WTC11 (cell line): Measurements from ENCODE around the gene MIPOL1. TPM values are rescaled to one million over a fixed set of nuclear protein-coding genes. Genes with fewer than 3 reads are reported as not detected.
"Not testable (repeated sequence)": the region's sequence is repeated elsewhere in the genome, so short reads cannot be mapped to it uniquely, and the experiment has no call there.

Source experiments
- ATAC-seq: fragments of 200-7000 bp; cut with Tn5 transposase; 2 replicates; pipeline ENCODE4 v1.10.0; 2021; ENCODE audit warnings: mild to moderate bottlenecking, moderate library complexity
- CTCF ChIA-PET: fragments of 300-600 bp; sonication (Branson Sonifier 250); formaldehyde crosslinking; loops from one replicate; lab custom pipeline; 2021; ENCODE audit warnings: antibody characterized with exemption; lab: Charles Lee
- POLR2A ChIA-PET: fragments of 350-600 bp; sonication (Branson Sonifier 250); formaldehyde crosslinking; loops from one replicate; lab custom pipeline; 2021; ENCODE audit warnings: antibody characterized with exemption; lab: Charles Lee
- DNase-seq: peaks from one replicate; pipeline ENCODE4 v3.0.0; 2021; ENCODE audit warnings: low spot score
- H3K27ac Mint-ChIP-seq: 2 replicates; pipeline ENCODE4 v1.8.0; 2021; ENCODE audit warnings: mixed read lengths
- H3K27me3 Mint-ChIP-seq: 2 replicates; pipeline ENCODE4 v1.8.0; 2021; ENCODE audit warnings: low read depth, mild to moderate bottlenecking, moderate library complexity, mixed read lengths
- H3K36me3 Mint-ChIP-seq: 2 replicates; pipeline ENCODE4 v1.8.0; 2021; ENCODE audit warnings: mixed read lengths
- H3K4me1 Mint-ChIP-seq: 2 replicates; pipeline ENCODE4 v1.8.0; 2022; ENCODE audit warnings: mixed read lengths
- H3K4me3 Mint-ChIP-seq: 2 replicates; pipeline ENCODE4 v1.8.0; 2021; ENCODE audit warnings: mild to moderate bottlenecking, moderate library complexity, mixed read lengths
- H3K9me3 Mint-ChIP-seq: 2 replicates; pipeline ENCODE4 v1.8.0; 2021; ENCODE audit warnings: mixed read lengths
- FOXK1 ChIP-seq: sonication (generic); formaldehyde crosslinking; IDR thresholded peaks from 2 replicates; pipeline ENCODE4 v1.8.0; 2022; ENCODE audit warnings: mild to moderate bottlenecking, moderate library complexity, missing genetic modification reagents
- GTF2I ChIP-seq: fragments of 250-450 bp; sonication (Bioruptor Pico); conservative IDR thresholded peaks from 2 replicates; pipeline ENCODE4 v1.4.0; 2021; ENCODE audit warnings: mild to moderate bottlenecking
- HMGA2 ChIP-seq: fragments of 250-450 bp; sonication (Bioruptor Pico); IDR thresholded peaks from 2 replicates; pipeline ENCODE4 v1.4.0; 2021; ENCODE audit warnings: mild to moderate bottlenecking, moderate library complexity
- KAT7 ChIP-seq: sonication (generic); formaldehyde crosslinking; IDR thresholded peaks from 2 replicates; pipeline ENCODE4 v1.8.1; 2023; ENCODE audit warnings: missing genetic modification reagents, mild to moderate bottlenecking, borderline replicate concordance
- MXD4 ChIP-seq: fragments of 250-450 bp; sonication (Bioruptor Pico); IDR thresholded peaks from 2 replicates; pipeline ENCODE4 v1.8.0; 2021; ENCODE audit warnings: mild to moderate bottlenecking, moderate library complexity, borderline replicate concordance
- NFATC4 ChIP-seq: fragments of 250-450 bp; sonication (Bioruptor Pico); IDR thresholded peaks from 2 replicates; pipeline ENCODE4 v1.9.0; 2021; ENCODE audit warnings: mild to moderate bottlenecking
- NFE2L1 ChIP-seq: sonication (generic); formaldehyde crosslinking; IDR thresholded peaks from 2 replicates; pipeline ENCODE4 v1.8.1; 2023; ENCODE audit warnings: missing genetic modification reagents
- NR2C2 ChIP-seq: sonication (generic); formaldehyde crosslinking; IDR thresholded peaks from 2 replicates; pipeline ENCODE4 v1.8.0; 2022; ENCODE audit warnings: mild to moderate bottlenecking, missing genetic modification reagents
- OVOL2 ChIP-seq: fragments of 250-450 bp; sonication (Bioruptor Pico); IDR thresholded peaks from 2 replicates; pipeline ENCODE4 v1.9.0; 2021; ENCODE audit warnings: mild to moderate bottlenecking, borderline replicate concordance
- SOX15 ChIP-seq: fragments of 250-450 bp; sonication (Bioruptor Pico); IDR thresholded peaks from 2 replicates; pipeline ENCODE4 v1.9.0; 2021; ENCODE audit warnings: mild to moderate bottlenecking
- SP1 ChIP-seq: sonication (generic); formaldehyde crosslinking; conservative IDR thresholded peaks from 2 replicates; pipeline ENCODE4 v1.8.1; 2022; ENCODE audit warnings: missing genetic modification reagents
- TP53 ChIP-seq: sonication (generic); formaldehyde crosslinking; IDR thresholded peaks from 2 replicates; pipeline ENCODE4 v1.8.1; 2023; ENCODE audit warnings: mild to moderate bottlenecking, missing genetic modification reagents
- ZNF423 ChIP-seq: fragments of 250-450 bp; sonication (Bioruptor Pico); IDR thresholded peaks from 2 replicates; pipeline ENCODE4 v2.1.2; 2022; ENCODE audit warnings: mild to moderate bottlenecking, moderate library complexity
- ZNF671 ChIP-seq: fragments of 250-450 bp; sonication (Bioruptor Pico); IDR thresholded peaks from 2 replicates; pipeline ENCODE4 v1.8.0; 2021; ENCODE audit warnings: mild to moderate bottlenecking
- total RNA-seq: library from RNA; stranded (reverse); gene quantifications from 3 replicates; pipeline ENCODE4 v1.2.3, GENCODE V29; 2021
- TF ChIP-seq, protein P1 (sequence below): fragments of 250-450 bp; sonication (Bioruptor Pico); IDR thresholded peaks from 2 replicates; pipeline ENCODE4 v1.9.0; 2021; ENCODE audit warnings: mild to moderate bottlenecking
- TF ChIP-seq, protein P2 (sequence below): sonication (generic); formaldehyde crosslinking; IDR thresholded peaks from 2 replicates; pipeline ENCODE4 v1.8.1; 2022; ENCODE audit warnings: low read depth, mild to moderate bottlenecking, moderate library complexity, missing genetic modification reagents, borderline replicate concordance
- TF ChIP-seq, protein P3 (sequence below): fragments of 250-450 bp; sonication (Bioruptor Pico); IDR thresholded peaks from 2 replicates; pipeline ENCODE4 v1.9.0; 2021; ENCODE audit warnings: mild to moderate bottlenecking, borderline replicate concordance
- TF ChIP-seq, protein P4 (sequence below): sonication (generic); formaldehyde crosslinking; IDR thresholded peaks from 2 replicates; pipeline ENCODE4 v1.8.1; 2022; ENCODE audit warnings: low read depth, missing genetic modification reagents, borderline replicate concordance
- TF ChIP-seq, protein P5 (sequence below): fragments of 250-450 bp; sonication (Bioruptor Pico); IDR thresholded peaks from 2 replicates; pipeline ENCODE4 v2.1.2; 2022; ENCODE audit warnings: mild to moderate bottlenecking, moderate library complexity

The MIPOL1 gene
- total RNA-seq, 1 experiment from 2014 or later = 13.1 TPM

DNA sequence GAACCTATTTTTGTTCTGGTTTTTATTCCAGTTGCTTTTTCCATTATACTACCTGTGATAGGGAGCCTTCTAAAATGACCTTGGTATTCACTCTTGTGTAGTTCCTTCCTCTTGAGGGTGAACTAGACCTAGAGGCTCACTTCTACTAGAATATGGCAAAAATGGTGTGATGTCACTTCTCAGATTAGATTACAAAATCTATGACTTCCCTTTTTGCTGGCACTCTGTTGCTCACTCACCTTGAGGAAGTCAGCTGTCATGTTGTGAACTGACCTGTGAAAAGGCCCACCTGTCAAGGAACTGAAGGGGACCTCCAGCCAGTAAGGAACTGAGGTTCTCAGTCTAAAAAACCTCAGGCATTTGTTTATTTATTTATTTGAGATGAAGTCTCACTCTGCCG is 5.7 kb downstream of the MIPOL1 start:
- ATAC-seq (no peak), DNase-seq (no peak)
- TF ChIP-seq SOX15 (no peak), NR2C2 (CRISPR knock-in tag) (no peak), ZNF423 (no peak), GTF2I (CRISPR knock-in tag) (no peak), HMGA2 (CRISPR knock-in tag) (no peak), NFE2L1 (CRISPR knock-in tag) (no peak), MXD4 (CRISPR knock-in tag) (no peak), ZNF671 (CRISPR knock-in tag) (no peak), OVOL2 (CRISPR knock-in tag) (no peak)
- TF ChIP-seq, protein P1, sequence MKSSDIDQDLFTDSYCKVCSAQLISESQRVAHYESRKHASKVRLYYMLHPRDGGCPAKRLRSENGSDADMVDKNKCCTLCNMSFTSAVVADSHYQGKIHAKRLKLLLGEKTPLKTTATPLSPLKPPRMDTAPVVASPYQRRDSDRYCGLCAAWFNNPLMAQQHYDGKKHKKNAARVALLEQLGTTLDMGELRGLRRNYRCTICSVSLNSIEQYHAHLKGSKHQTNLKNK (CRISPR knock-in tag) = no peak
- TF ChIP-seq, protein P2, sequence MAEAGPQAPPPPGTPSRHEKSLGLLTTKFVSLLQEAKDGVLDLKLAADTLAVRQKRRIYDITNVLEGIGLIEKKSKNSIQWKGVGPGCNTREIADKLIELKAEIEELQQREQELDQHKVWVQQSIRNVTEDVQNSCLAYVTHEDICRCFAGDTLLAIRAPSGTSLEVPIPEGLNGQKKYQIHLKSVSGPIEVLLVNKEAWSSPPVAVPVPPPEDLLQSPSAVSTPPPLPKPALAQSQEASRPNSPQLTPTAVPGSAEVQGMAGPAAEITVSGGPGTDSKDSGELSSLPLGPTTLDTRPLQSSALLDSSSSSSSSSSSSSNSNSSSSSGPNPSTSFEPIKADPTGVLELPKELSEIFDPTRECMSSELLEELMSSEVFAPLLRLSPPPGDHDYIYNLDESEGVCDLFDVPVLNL = no peak
- TF ChIP-seq, protein P3, sequence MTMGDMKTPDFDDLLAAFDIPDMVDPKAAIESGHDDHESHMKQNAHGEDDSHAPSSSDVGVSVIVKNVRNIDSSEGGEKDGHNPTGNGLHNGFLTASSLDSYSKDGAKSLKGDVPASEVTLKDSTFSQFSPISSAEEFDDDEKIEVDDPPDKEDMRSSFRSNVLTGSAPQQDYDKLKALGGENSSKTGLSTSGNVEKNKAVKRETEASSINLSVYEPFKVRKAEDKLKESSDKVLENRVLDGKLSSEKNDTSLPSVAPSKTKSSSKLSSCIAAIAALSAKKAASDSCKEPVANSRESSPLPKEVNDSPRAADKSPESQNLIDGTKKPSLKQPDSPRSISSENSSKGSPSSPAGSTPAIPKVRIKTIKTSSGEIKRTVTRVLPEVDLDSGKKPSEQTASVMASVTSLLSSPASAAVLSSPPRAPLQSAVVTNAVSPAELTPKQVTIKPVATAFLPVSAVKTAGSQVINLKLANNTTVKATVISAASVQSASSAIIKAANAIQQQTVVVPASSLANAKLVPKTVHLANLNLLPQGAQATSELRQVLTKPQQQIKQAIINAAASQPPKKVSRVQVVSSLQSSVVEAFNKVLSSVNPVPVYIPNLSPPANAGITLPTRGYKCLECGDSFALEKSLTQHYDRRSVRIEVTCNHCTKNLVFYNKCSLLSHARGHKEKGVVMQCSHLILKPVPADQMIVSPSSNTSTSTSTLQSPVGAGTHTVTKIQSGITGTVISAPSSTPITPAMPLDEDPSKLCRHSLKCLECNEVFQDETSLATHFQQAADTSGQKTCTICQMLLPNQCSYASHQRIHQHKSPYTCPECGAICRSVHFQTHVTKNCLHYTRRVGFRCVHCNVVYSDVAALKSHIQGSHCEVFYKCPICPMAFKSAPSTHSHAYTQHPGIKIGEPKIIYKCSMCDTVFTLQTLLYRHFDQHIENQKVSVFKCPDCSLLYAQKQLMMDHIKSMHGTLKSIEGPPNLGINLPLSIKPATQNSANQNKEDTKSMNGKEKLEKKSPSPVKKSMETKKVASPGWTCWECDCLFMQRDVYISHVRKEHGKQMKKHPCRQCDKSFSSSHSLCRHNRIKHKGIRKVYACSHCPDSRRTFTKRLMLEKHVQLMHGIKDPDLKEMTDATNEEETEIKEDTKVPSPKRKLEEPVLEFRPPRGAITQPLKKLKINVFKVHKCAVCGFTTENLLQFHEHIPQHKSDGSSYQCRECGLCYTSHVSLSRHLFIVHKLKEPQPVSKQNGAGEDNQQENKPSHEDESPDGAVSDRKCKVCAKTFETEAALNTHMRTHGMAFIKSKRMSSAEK = no peak
- Mint-ChIP-seq H3K4me1 (peaks cover 15% of the 10 kb centered on the region), H3K9me3 (peaks cover 38% of the 10 kb centered on the region), H3K27ac (no peak overlapping the region), H3K36me3 (peaks cover 39% of the 10 kb centered on the region), H3K4me3 (no peak overlapping the region), H3K27me3 (no peaks in the 10 kb centered on the region)
- POLR2A ChIA-PET = no interaction called here
- CTCF ChIA-PET = no interaction called here

DNA sequence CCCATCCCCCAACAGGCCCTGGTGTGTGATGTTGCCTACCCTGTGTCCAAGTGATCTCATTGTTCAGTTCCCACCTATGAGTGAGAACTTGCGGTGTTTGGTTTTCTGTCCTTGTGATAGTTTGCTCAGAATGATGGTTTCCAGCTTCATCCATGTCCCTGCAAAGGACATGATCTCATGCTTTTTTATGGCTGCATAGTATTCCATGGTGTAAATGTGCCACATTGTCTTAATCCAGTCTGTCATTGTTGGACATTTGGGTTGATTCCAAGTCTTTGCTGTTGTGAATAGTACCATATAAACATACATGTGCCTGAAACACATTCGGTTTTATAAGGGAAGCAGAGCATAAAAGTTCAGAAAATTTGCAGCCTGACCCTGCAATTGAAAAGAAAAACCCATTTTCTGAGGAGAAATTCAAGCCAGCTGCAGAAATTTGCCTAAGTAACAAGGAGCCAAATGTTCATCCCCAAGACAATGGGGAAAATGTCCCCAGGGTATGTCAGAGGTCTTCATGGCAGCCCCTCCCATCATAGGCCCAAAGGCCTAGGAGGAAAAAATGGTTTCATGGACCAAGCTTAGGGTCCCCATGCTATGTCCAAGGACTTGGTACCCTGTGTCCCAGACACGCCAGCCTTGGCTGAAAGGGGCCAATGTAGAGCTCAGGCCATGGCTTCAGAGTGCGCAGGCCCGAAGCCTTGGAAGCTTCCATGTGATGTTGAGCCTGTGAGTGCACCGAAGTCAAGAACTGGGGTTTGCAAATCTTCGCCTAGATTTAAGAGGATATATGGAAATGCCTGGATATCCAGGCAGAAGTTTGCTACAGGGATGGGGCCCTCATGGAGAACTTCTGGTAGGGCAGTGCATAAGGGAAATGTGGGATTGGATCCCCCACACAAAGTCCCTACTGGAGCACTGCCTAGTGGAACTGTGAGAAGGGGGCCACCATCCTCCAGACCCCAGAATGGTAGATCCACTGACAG is 8.2 kb downstream of the MIPOL1 start:
- POLR2A ChIA-PET = interaction anchor here (0.5 kb wide), 1 partner anchor 624 kb away, joined by 3 read pairs; no protein-coding TSS in a partner anchor
- Mint-ChIP-seq H3K36me3 (peaks cover 49% of the 10 kb centered on the region), H3K4me1 (peaks cover 11% of the 10 kb centered on the region), H3K9me3 (peaks cover 51% of the 10 kb centered on the region)
- ATAC-seq, H3K27ac Mint-ChIP-seq, DNase-seq, H3K27me3 Mint-ChIP-seq, H3K4me3 Mint-ChIP-seq, CTCF ChIA-PET: not testable (repeated sequence)

DNA sequence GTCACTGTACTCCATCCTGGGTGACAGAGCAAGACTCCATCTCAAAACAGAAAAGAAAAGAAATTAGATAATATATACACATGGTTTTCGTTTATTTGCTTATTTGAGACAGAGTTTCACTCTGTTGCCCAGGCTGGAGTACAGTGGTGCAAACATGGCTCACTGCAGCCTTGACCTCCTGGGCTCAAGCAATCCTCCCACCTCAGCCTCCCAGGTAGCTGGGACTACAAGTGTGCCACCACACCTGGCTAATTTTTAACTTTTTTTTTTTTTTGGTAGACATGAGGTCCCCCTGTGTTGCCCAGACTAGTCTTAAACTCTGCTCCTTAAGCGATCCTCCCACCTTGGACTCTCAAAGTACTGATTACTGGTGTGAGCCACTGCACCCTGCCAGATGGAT is 11.9 kb downstream of the MIPOL1 start:
- POLR2A ChIA-PET, H3K4me1 Mint-ChIP-seq, H3K27ac Mint-ChIP-seq, DNase-seq, CTCF ChIA-PET, ATAC-seq, H3K27me3 Mint-ChIP-seq, H3K4me3 Mint-ChIP-seq: not testable (repeated sequence)
- Mint-ChIP-seq H3K9me3 (peaks cover 43% of the 10 kb centered on the region), H3K36me3 (peaks cover 40% of the 10 kb centered on the region)

DNA sequence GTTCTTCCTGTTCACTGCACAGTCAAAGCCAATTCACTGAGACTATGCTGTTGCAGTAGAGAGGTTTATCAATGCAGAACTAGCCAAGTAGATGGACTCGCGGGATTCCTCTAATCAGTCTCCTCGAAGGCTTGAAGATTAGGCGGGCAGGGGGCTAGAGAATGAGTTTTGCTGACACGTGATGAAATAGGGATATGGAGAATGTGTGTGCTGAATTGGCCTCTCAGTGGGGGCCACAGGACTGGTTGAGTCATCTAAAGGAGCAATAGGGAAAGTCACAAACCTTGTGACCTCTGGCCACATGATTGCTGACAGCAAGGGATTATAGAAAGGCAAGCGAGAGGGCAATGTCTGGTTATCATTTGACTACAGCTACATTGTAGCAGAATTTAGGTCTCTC is 12.7 kb downstream of the MIPOL1 start:
- ATAC-seq (no peak), DNase-seq (no peak)
- no peaks in the 10 kb centered on the region for H3K4me1 Mint-ChIP-seq
- no peak overlapping the region for H3K4me3 Mint-ChIP-seq
- H3K9me3 Mint-ChIP-seq = peaks cover 41% of the 10 kb centered on the region
- H3K36me3 Mint-ChIP-seq = peaks cover 35% of the 10 kb centered on the region
- POLR2A ChIA-PET = no interaction called here
- no peaks in the 10 kb centered on the region; the same call in 1 of the 2 replicates for H3K27me3 Mint-ChIP-seq
- H3K27ac Mint-ChIP-seq = no peak overlapping the region
- CTCF ChIA-PET = interaction anchor here (2.0 kb wide), 1 partner anchor 20 kb away, joined by 5 read pairs; no protein-coding TSS in a partner anchor
- TF ChIP-seq FOXK1 (CRISPR knock-in tag) = no peak
- no peak for TF ChIP-seq KAT7 (CRISPR knock-in tag)
- TF ChIP-seq, protein P4, sequence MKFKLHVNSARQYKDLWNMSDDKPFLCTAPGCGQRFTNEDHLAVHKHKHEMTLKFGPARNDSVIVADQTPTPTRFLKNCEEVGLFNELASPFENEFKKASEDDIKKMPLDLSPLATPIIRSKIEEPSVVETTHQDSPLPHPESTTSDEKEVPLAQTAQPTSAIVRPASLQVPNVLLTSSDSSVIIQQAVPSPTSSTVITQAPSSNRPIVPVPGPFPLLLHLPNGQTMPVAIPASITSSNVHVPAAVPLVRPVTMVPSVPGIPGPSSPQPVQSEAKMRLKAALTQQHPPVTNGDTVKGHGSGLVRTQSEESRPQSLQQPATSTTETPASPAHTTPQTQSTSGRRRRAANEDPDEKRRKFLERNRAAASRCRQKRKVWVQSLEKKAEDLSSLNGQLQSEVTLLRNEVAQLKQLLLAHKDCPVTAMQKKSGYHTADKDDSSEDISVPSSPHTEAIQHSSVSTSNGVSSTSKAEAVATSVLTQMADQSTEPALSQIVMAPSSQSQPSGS (CRISPR knock-in tag) = no peak
- TF ChIP-seq, protein P5, sequence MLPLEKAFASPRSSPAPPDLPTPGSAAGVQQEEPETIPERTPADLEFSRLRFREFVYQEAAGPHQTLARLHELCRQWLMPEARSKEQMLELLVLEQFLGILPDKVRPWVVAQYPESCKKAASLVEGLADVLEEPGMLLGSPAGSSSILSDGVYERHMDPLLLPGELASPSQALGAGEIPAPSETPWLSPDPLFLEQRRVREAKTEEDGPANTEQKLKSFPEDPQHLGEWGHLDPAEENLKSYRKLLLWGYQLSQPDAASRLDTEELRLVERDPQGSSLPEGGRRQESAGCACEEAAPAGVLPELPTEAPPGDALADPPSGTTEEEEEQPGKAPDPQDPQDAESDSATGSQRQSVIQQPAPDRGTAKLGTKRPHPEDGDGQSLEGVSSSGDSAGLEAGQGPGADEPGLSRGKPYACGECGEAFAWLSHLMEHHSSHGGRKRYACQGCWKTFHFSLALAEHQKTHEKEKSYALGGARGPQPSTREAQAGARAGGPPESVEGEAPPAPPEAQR (CRISPR knock-in tag) = no peak
- TF ChIP-seq SOX15 = no peak
- TF ChIP-seq TP53 (CRISPR knock-in tag) = no peak
- TF ChIP-seq NFATC4 (CRISPR knock-in tag) = no peak
- no peak for TF ChIP-seq GTF2I (CRISPR knock-in tag)
- no peak for TF ChIP-seq MXD4 (CRISPR knock-in tag)
- TF ChIP-seq SP1 (CRISPR knock-in tag) = no peak
